Left ventricle myocardium superior (tissue), 1 donor: Measurements from ENCODE around the gene THADA. TPM values are rescaled to one million over a fixed set of nuclear protein-coding genes. Genes with fewer than 3 reads are reported as not detected.
A peak's percentile ranks its signal among the peaks of the same experiment; 100 is the strongest.
"Not testable (repeated sequence)": the region's sequence is repeated elsewhere in the genome, so short reads cannot be mapped to it uniquely, and the experiment has no call there.

Source experiments
- ATAC-seq: fragments of 200-7000 bp; cut with Tn5 transposase; one replicate; pipeline ENCODE4 v1.9.1; 2020; ENCODE audit warnings: mild to moderate bottlenecking, moderate library complexity
- DNase-seq: peaks from one replicate; pipeline ENCODE4 v3.0.0-alpha.2; 2020
- intact Hi-C: fragments of 100-400 bp; cut with micrococcal nuclease; formaldehyde crosslinking; loops from one replicate; pipeline ENCODE4 v1.11.0; 2022
- total RNA-seq: library from RNA; stranded (reverse); fragmentation: NEBNext Ultra II Directional; extraction: Animal tissue kit (Norgen Biotek cat#: 25700); gene quantifications from one replicate; pipeline ENCODE4 v1.2.1, GENCODE V29; 2021
- donor health status: DM: no; HTN: yes; CAD: no; lungs with severe emphysema.

Gene THADA
- total RNA-seq, 1 donor from 2014 or later: 12.1 TPM

DNA sequence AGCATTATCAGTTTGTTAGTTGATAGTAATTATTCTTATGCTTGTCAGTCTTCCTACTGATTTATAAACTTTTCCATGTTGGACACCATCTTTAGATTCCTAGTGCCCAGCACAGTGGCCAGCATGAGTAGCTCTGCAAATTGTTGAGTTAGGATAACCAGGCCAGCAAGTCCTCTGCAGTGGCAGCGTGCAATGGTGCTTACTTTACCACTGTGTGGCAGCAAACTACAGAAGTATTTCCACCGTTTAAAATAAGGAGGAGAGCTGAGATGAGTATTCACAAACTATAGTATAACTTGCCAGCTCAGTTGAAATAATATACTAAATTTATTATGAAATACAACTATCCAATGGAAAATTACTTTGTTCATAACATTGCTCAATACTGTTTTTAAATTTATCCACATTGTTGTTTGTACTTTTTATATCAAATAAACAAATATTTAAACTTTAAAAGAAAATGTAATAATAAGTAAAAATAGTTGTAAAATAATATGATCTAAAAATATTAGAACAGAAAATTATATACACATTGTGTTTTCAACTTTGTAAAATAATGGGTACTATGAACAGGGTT, 9.3 kb upstream of the THADA start:
- DNase-seq (no peak), ATAC-seq (peak; percentile 41)
- intact Hi-C loops: no loop called here

DNA sequence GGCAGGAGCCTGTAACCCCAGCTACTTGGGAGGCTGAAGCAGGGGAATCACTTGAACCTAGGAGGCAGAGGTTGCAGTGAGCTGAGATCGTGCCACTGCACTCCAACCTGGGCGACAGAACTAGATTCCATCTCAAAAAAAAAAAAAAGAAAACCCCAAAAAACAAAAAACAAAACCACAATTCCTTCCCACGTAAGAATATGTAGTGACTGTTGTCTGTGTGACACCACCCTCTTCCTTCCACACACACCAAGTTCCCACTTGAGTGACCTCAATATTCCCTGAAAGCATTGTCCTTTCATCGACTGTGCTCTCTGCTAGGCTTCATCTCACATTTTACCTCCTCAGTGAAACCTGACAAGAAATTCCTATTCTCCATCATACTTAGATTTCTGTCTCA, 8.8 kb upstream of the THADA start:
- intact Hi-C loops: no loop called here
- no peak for DNase-seq
- ATAC-seq: no peak

DNA sequence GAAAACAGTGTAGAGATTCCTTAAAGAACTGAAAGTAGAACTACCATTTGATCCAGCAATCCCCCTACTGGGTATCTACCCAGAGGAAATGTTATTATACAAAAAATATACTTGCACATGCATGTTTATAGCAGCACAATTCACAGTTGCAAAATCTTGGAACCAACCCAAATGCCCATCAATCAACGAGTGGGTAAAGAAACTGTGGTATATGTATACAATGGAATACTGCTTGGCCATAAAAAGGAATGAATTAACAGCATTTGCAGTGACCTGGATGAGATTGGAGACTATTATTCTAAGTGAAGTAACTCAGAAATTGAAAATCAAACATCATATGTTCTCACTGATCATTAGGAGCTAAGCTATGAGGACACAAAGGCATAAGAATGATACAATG, 4.8 kb upstream of the THADA start:
- intact Hi-C loops, DNase-seq, ATAC-seq: not testable (repeated sequence)

DNA sequence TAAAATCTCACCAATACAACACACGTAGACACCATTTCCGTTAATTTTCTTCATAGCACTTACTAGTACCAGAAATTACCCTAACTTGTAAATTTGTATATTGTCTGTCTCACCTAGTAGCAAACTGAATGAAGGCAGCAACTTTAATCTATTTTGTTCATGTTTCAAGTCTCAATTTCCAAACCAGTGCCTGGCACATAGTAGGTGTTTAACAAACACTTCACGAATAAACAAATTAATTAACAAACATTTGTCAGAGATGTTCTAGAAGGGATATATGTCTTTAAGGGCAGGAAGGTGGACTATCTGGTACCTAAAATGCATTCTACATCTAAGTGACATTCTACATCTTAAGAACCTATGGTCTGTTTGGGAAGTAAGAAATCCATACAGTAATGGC, 963 bp downstream of the THADA start:
- ATAC-seq (no peak), DNase-seq (no peak)
- intact Hi-C loops: no loop called here

DNA sequence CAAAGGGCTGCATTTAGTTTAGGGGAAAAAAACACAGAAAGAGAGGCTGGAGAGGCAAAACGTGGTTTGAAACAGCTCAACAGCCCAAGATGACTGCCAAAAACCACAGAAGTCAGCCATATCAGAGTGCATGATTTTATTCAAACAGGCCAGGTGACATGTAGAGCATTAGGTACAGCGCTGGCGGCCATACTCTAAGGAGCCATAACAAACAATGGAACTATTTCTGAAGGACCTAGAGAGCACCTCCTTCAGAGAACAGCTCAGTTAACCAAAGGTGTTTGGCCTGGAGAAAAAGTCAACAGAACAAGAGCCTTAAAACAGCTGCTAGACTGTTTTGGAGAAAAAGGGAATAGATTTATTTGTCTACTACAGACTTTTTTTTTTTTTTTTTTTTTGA, 2.6 kb downstream of the THADA start:
- no peak for ATAC-seq
- intact Hi-C loops: no loop called here

DNA sequence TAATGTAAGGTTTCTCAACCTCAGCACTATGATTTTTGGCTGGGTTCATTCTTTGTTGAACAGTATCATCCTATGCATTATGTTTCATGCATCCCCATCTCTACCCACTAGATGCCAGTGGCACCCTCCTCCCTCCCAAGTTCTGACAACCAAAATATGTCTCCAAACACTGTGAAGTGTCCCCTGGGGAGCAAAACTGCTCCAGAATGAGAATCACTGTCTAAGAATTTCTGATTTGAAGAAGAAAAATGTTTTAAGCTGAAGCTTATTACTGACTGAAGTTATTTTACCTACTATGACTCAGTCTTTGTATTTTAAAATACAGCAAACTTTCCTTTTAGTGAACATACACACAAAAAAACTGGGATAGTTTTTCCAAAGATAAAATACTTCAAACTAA, 3.4 kb downstream of the THADA start:
- intact Hi-C loops: no loop called here
- ATAC-seq (no peak), DNase-seq (no peak)

More for the DNA sequence above, 2.6 kb downstream of the THADA start:
- DNase-seq: no peak

DNA sequence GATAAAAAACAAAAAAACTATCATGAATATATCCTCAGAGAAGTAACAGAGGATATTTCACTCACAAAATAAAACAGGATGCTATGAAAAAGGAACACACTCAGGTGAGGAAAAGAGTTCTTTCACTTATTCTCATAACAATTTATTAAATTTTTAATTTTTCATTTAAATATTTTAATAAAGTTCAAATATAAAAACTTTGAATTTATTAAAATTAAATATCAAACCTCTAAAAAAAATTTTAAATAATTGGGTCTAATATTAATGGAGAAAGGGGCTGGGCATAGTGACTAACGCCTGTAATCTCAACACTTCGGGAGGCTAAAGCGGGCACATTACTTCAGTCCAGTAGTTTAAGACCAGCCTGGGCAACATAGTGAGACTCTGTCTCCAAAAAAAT, 10.1 kb downstream of the THADA start:
- intact Hi-C loops: no loop called here
- ATAC-seq (no peak), DNase-seq (no peak)

DNA sequence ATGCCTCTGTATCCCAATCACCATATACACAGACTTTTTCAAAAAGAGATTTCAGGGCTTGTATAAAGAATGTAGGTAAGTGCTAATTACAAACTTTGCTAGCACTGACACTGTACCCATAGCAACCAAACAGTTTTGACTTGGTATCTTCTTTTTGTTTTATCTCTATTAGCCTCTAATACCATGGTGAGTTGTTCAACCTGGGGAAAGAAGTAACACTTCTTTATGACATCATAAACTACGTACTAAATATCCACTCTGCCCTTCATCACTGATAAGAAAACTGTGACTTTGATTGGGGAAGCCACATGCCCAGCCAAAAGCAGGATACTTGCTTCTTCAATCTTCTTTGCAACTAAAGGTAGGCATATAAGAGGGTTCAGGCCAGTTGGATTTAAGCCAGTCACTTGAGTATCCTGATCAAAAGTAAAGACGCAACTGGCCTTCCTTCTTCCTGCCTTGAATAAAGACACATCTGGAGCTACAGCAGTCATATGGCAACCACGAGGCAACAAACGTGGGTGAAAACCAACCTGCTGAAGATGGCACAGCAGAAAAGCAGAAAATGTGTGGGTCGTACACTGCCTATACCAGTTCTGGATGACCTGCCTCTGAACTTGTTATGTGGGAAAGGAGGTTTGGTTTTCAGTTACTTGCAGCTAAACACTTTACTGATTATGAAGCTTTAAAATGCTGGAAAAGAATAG, 16.4 kb downstream of the THADA start:
- intact Hi-C loops: loop anchor here (10.0 kb wide), 1 partner anchor 755 kb away; no protein-coding TSS in a partner anchor
- DNase-seq (no peak), ATAC-seq (no peak)

DNA sequence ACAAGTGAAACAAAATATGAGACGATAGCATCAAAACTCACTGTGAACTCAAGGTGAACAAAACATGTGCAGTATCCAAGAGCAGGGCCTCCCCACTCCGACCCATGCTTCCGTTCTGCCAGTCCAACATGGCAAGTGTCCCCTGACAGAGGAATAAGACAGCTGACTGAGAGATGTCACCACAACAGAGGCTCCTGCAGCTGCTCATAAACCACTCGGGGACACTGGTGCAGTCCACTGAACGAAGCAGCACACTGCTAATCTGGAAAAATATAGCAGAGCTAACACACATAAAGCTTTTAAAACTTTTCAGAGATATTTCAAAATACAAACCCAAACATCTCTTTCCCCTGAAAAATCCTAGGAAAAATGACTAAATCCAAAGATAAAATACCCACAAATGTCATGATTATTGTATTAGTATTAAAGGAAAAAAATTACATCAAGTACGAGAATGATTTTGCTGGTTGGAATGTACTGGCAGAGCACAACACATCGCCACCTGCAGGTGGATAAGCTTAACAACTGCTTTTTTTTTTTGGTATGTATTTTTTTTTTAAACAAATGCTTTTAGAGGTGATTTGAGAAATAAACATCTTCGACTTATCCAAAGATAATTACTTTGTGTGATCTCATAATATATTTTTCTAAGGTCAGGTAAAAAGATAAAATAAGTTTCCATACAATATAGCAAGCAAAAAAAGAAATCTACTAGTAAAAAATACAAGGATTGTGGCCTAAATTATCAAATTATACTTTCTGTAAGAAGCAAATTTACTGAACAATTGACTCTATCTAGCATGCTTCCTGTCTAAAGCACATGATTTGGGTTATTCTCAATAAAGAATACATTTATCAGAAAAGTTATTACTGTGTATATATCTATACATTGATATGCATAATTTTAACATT, 18.6 kb downstream of the THADA start:
- intact Hi-C loops: loop anchor here (10.0 kb wide), 1 partner anchor 752 kb away; no protein-coding TSS in a partner anchor
- ATAC-seq (peak; percentile 32), DNase-seq (no peak)

DNA sequence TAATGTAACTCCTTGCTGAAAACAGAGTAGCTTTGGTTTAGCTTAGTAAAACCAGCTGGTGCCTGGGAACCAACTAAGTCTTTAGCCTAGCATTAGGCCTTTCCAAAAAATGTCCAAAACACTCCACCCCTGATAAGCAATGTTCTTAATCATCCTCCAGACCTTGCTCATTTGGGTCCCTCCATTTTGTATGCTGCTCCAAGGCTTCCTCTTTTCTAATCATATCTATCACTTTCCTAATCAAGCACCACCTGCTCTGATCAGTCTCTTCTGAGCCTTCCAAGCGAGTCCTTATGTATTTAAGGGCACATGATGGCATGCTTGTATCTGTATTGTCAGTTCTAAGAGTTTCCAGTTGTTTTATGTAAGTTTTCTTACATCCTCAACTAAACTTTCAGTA, 23.6 kb downstream of the THADA start:
- no peak for DNase-seq
- no peak for ATAC-seq
- intact Hi-C loops: loop anchor here (10.0 kb wide), 1 partner anchor 747 kb away; no protein-coding TSS in a partner anchor

DNA sequence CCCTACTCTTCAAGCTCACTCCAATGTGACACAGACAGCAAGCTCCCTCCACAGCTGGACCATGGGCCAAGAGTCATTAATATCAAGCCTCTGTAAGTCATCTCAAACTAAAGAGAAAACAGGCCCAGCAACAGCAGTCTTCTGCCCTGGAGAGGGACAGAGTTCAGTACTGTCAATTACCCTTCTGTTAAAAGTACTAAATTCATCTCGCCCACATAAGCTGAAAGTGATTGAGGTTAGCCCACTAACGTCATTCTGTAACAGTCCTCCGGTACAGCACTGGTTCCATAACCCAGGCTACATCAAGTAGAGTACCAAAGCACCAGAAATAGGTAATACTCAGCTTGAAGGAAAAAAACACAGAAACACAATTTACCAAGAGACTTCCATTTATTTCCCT, 25.9 kb downstream of the THADA start:
- DNase-seq (no peak), ATAC-seq (no peak)
- intact Hi-C loops: loop anchor here (10.0 kb wide), 1 partner anchor 745 kb away; no protein-coding TSS in a partner anchor

DNA sequence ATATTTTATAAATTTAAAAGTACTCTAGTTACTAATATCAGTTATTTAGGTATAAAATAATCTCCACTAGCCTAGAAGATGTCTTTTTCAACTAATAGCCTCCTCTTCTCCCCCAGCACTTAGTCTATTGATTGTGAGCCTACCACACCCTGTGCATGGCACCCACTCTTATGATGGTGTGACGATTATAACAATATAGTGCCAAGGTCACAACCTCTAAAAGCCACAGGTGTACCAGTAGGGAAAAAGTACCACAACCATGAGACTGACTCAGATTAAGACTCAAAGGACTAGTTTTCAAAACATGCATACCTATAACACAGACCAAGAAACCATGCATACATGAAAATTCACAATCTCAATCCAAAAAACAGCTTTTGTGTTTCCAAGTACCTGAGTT, 27.6 kb downstream of the THADA start:
- intact Hi-C loops: no loop called here
- DNase-seq: no peak
- ATAC-seq: no peak

DNA sequence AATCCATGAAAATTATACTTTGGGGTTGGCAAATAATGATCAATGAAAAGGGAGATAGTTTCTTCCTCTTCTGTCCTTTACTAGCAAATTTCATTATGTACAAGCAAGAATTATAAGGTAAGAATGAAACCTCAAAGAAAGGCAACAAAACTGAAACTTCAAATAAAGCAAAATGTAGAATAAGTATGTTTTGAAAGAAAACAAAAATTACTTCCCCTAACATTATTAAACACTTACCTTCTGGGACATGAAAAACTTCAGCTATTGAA, 29.4 kb downstream of the THADA start:
- ATAC-seq (no peak), DNase-seq (no peak)
- intact Hi-C loops: no loop called here

DNA sequence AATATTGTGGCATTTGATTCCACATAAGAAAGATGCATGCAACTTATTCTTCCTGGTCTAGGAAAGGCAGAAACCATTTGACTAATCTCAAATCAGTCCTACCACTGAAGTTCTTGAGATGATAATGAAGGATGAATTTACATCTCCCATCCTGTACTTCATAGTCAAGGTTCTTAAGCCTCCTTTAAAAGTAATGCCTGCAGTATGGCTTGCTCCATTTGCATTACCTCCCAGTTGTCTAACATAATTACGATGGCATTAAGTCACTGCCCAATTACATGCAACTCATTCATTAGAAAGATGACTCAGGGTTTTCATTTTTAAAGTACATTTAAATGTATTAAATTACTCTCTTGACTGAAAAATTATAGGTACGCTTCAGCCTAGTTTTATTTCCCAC, 32.2 kb downstream of the THADA start:
- ATAC-seq: no peak
- DNase-seq: no peak
- intact Hi-C loops: no loop called here

DNA sequence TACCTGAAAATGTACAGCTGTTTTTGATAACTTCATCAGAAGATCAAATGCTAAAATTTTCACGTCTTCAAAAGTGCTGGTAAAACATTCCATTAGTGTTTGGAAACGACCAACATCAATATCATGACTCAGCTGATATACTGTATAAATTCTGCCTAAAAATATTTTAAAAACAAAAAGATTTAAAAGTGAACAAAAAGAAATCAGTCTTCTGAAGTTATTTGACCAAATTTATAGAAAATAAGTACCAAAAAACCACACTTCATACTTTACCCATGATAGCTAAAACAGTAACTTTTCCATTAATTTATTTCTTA, 35.6 kb downstream of the THADA start:
- DNase-seq: no peak
- intact Hi-C loops: no loop called here
- ATAC-seq: no peak

DNA sequence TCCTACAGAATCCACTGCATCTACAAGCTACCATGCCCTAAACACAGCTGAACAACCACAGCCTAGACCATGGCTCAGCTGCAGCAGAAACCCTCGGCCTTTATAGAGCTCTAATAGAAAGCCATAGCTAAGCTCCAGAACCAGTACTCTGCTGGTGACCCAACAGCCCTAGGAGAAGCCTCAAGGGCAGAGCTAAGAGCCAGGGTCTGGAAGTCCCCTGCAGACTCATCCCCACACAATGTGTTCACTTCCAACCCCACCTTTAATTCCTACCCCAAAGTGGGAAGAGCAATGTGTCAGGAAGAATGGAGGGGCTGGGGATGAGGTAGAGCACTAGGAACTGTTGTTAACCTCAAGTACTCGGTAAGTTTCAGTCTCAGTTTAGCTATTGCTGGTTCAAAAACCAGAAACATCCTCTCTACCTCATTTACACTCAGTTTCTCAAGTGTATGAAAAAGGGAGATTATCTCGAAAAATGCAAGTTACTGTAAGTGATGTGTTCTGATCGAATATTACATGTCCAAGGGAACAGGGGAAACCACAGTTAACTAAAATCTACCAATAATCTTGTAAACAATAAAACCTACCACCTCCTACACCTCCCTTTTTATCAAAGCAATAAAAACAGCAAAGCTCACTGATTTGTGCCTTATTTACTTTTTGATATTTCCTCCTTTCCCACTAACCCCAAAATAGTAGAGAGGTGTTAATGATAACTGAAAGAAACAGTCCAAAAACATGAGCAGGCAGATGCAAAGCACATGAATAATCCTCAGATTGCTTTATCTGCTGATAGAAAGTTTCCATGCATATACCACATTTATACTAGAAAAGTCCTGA, 36.2 kb downstream of the THADA start:
- intact Hi-C loops: no loop called here
- DNase-seq (no peak), ATAC-seq (no peak)

DNA sequence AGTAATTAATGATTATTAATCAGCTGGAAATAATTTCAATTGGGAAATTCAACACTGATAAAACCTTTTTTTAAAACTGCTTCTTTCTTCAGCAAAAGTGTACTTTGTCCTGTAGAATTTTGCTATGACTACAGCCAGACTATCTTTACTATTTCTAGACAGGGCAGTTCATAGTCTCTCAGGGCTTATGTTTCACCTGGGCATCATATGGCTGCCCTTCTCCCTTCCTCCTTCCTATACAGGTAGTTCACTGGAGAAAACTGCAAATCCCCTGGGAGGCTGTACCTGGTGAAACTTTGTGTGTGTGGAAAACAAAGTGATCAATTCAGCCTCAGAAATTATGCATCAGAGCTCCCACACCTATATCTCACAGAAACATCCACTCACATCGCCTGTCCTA, 38.6 kb downstream of the THADA start:
- ATAC-seq (no peak), DNase-seq (no peak)
- intact Hi-C loops: no loop called here

DNA sequence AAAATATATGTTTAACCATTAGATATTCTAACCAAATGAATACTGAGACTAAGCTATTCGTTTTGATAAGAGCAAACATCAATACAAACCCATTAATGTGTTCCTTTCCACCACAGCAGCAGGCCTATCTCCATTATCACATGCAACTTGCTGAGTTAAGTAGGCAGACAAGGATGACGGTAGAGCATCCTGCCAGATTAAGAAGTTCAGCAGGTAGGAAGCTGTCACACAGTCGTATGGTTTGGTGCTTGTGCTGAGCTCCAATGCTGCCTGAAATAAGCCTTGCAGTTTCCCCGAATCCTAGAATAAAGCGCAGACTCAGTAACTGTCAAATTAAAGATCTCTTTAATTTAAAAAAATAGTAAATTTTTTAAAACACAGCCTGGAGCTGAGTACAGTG, 39.6 kb downstream of the THADA start:
- no peak for DNase-seq
- no peak for ATAC-seq
- intact Hi-C loops: no loop called here

DNA sequence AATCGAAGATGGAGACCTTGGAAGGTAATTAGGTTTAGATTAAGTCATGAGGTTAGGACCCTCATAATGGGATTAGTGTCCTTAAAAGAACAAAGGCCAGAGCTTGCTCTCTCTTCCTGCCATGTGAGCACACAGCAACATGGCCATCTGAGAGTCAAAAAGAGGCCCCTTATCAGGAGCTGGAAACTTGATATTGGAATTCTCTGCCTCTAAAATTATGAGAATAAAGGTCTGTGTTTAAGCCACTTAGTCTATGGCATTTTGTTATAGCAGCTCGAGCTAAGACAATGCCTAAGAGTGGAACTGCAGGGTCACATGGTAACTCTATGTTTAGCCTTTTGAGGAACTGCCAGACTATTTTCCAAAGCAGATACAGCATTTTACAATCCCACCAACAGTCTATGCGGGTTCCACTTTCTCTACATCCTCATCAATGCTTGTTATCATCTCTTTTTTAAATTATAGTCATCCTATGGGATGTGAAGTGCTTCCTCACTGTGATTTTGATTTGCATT, 42.4 kb downstream of the THADA start:
- peak; percentile 64 for ATAC-seq
- no peak for DNase-seq
- intact Hi-C loops: no loop called here
